Activated CD8-positive, alpha-beta memory T cell treated with anti-CD3 and anti-CD28 coated beads, Interleukin-2, amount 50 U/mL, for 4 hours (primary cell): Measurements from ENCODE around the gene STYX.
"Not testable (repeated sequence)": the region's sequence is repeated elsewhere in the genome, so short reads cannot be mapped to it uniquely, and the experiment has no call there.

Source experiments
- DNase-seq: peaks from one replicate; pipeline ENCODE4 v3.0.0-alpha.2; 2020

The STYX gene

DNA sequence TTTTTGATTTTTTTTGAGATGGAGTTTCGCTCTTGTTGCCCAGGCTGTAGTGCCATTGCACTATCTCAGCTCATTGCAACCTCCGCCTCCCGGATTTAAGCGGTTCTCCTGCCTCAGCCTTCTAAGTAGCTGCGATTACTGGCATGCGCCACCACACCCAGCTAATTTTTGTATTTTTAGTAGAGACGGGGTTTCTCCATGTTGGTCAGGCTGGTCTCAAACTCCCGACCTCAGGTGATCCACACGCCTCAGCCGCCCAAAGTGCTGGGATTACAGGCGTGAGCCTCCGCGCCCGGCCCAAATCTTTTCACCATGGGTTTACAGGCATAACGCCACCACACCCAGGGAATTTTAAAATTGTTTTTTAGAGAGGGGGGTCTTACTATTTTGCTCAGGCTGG is 931 bp upstream of the STYX start:
- not testable (repeated sequence) for DNase-seq

DNA sequence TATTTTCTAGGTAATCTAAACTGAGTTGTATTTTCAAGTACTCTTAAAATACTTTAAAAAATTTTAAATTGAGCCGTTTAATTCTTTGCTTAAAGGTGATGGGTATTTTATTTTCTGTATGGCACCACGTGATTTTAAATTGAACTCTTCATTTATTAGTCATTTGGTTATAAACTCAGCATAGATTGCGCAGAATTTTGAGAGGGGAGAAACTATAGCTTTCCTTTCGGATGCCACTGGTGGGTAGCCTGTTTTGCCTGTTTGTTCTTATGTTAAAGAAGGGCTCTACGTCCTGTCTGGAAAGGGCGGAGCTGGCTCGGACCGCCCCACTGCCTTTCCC is 411 bp upstream of the STYX start:
- DNase-seq, result no peak

DNA sequence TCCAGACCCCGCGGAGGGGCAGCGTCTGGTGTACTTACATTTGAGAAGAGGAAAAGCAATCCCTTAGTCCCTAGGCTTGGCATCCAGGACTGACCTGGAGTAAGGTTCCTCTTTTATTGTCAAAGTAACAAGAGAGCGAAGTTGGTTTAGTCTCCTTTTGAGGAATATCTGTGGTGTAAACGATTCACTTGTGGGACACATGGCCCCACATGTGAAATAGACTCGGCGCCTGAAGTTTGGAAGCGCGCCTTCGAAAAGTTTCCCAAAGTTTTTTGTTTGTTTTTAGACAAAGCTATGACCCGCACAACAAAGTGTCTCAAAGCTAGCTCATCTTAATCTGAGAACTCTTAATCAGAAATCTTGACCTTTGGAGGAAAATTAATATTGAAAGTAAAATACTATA is 744 bp downstream of the STYX start:
- no peak for DNase-seq

DNA sequence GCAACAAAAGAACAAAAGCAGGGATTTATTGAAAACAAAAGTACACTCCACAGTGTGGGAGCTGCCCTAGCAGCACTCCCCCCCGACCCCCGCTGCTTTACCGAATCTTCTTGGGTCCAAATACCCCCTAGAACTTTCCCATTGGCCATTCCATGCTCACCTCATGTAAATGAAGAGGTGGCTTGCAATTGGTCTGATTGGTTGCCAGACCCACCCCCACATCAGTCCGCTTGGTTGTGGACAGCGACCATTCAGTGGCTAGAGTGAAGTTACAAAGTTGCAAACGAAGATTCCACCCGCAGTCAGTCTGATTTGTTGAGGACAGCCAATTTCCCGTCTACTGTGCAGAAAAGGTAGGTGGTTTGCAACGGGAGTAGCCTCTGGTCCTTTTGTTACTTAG is 3.9 kb downstream of the STYX start:
- no peak for DNase-seq

DNA sequence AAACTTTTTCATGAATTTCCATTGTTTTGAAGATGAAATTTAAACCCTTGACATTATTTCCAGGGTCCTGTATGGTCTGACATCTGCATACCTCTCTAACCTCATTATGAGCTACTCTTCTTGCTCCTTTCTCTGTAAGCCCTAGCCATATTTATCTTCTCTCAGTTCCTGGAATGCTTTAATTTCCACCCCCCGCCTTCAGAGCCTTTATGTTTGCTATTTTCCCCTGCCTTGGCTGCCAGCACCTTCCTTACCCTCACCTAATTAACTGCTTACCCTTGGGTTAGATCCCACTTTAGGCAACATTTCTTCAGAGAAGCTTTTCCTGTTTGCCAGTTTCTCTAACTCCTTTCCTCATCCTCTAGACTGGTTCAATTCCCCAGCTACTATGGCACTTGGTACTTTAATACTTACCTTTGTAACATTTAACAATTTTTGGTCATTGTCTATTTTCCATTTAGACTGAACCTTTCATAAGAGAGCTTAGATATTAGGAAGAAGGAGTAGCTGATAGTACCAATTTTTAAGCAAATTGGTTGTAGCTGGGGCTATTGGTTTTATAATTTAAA is 6.0 kb downstream of the STYX start:
- DNase-seq, result no peak

DNA sequence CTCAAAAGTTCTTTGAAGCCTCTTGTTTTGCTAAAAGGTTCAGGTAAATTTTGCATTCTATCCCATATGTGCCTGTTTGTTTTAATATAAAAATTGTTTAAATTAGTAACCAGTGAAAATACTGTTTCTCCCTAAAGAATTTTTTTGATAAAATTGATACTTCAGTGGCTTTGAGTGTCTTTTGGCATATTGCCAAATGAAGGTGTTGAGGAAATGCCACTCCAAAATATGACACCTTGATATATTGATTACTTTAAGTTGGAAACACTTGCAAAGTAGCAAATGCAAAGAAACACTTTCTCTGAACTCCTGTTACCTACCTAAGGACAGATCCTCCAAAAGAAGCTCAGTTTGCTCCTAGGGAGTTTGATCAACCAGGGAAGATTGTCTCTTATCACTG is 8.4 kb downstream of the STYX start:
- no peak for DNase-seq

DNA sequence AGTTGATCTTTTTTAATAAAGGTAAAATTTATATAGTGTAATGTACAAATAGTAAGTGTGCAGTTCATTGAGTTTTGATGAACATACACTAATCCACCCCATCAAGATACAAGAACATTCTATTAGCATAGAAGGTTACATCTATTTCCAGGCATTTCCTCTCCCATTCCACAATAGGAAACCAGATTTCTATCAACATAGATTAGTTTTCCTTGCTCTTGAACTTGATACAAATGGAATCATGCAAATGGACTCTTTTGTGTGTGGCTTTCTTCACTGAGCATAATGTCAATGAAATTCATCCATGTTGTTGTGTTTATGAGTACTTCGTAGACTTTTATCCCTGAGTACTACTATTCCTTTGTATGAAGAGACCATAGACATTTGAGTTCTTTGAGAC is 10.8 kb downstream of the STYX start:
- DNase-seq, result no peak

DNA sequence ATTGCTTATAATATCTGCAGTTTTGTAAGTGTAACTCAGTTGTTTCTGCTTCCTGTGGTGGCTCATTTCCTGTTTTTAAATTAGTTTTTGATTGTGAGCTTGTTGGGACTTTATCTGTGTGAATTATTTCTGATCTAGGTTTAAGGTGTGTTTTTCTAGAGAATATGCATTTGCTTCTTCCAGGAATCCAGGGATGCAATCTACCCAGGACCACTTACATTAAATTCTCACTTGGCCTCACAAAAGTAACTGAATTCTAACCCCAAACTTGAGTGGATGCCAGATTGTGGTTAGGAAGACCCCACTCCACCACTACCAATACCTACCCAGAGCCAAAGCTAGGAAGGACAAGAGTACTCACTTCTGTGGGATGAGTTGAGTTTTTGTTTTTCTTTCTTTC is 11.9 kb downstream of the STYX start:
- DNase-seq, result no peak

DNA sequence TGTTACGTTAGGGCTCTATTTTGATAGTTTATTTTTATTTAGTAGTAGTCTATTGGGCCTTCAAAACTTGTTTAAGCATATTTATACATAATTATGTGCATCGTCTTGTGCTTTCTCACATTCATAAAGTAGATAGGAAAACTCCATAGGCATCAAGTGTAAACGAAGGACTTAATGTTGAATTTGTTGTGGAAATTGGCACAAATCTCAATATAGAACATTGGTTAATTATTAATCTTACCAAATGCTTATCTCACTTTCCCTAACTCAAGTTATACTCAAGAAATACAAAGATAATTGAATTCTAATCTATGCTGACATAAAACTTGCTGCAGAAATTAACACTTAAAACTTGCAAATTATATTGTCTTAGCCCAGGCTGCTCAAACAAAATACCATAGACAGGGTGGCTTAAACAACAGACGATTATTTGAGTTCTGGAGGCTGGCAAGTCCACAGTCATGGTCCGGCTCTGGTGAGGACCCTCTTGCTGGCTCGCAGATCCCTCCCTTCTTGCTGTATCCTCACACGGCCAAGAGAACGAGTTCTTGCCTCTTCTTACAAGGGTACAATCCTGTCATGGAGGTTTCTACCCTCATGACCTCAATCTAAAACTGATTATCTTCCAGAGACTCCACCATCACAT is 18.8 kb downstream of the STYX start:
- no peak for DNase-seq

DNA sequence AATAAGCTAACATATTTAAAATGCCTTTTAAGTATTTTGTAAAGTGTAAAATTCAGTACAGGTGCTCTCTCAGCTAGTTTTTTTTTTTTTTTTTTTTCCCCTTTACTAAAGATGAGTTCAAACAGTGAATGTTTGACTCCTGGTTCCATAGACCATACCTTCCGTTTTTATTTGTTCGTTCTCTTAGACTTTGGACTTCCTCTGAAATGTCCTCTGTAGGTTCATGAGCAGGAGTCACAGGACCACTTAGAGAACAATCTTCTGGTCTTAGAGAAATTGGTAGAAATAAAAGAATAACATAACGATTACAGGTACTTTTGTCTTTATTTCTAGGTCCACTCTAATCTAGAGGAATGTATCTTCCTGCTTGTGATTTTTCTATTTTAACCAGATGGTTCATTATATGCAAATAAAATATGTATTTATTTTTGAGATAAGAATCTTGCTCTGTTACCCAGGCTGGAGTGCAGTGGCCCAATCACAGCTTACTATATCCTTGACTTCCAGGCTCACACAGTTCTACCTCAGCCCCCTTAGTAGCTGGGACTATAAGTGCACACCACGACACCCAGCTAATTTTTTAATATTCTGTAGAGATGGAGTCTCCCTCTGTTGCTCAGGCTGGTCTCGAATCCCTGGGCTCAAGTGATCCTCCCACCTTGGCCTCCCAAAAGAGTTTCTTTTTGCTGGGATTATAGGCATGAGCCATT is 25.8 kb downstream of the STYX start:
- DNase-seq, result no peak

DNA sequence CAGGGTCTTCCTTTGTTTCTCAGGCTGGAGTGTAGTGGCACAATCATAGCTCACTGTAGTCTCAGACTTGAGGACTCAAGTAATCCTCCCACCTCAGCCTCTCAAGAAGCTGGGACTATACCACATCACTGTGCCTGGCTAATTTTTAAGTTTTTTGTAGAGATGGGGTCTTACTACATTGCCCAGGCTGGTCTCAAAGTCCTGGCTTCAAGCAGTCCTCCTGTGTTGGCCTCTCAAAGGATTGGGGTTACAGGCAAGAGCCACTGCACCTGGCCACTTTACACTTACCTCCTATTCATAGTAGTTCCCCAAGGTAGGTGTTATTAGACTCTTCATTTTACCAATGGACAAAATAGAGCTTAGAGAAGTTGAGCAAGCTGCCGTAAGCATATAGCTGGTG is 29.2 kb downstream of the STYX start:
- no peak for DNase-seq

DNA sequence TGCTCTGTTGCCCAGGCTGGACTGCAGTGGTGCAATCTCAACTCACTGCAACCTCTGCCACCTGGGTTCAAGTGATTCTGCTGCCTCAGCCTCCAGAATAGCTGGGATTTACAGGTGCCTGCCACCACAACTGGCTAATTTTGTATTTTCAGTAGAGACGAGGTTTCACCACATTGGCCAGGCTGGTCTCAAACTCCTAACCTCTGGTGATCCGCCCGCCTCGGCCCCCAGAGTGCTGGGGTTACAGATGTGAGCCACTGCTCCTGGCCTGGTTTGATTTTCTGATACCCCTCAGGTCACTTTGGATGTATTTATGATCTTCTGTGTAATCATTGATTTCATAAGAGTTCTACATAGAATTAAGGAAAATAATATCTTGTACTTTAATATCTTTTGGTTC is 33.0 kb downstream of the STYX start:
- not testable (repeated sequence) for DNase-seq

DNA sequence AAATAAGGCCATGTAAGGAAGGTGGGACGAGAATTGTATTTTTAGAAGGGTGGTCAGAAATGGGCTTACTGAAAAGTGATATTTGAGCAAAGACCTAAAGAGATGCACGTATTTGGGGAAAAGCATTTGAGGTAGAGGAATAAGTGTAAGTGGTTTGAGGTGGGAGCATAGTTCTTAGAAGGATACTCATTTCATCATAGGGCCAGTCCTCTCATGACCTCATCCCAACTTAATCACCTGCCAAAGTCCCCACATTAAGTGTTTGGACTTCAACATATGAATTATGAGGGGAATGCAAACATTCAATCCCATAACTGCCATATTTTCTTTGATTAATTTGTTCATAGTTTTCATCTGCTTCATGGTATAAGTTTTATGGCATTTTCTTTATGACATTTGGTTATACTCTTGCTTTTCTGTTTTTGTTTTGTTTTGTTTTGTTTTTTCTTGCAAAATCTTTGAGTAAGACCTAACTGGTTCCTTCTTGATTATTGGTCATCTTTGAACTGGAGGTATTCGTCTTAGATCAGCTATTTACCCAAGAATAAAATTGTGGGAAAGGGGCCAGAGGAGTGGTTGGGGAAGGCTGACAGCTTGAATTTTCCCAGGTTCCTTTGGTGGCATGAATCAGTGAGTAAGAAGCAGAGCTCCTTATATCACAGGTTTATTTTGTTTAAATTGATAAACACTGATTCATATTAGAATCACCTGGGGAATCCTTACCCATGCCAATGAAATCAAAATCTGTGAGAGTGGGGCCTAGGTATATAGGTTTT is 37.3 kb downstream of the STYX start:
- DNase-seq, result no peak

DNA sequence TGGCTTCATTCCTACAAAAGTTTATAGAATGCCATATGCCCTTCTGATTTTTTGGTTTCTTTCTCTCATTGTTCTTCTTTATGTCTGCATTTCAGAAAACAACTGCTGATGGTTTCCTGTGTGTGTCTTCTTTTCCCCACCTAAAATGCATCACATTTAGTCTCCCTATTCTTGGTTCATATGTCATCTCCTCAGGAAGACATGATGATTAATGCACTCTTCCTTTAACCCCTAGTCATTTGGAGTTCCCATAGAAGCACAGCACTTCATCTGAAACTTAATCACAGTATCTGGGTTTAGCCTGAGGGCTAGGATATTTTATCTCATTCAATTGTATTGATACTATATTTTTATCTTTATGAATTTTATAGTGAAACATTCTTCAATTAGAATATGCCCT is 39.9 kb downstream of the STYX start:
- DNase-seq, result no peak

DNA sequence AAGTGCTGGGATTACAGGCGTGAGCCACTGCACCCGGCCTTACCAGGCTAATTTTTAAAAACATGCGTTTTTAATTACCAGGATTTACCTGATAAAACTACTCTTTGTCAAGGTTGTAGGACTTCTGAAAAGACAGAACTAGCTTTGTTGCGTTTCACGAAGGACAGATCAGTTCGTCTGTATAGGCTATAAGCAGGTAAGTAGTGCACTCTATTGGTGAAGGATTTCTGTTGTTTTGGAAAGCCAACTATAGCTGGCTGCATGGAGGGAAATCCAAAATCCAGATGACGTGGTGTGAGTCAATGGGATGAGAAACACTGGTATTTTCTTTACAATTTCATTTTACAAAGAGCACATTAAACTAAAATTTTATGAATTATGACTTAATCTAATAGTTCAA is 46.9 kb downstream of the STYX start:
- no peak for DNase-seq

DNA sequence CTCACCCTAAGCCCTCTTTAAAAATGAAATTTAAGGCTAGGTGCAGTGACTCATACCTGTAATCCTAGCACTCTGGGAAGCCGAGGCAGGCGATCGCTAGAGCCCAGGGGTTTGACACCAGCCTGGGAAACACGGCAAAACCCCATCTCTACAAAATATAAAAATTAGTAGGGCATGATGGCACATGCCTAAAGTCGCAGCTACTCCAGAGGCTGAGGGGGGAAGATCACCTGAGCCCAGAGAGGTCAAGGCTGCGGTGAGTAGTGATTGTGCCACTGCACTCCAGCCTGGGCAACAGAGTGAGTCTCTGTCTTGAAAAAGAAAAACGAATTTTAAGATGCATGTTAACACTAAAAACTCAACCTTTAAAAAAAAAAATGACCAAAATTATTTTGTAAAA is 48.7 kb downstream of the STYX start:
- no peak for DNase-seq

DNA sequence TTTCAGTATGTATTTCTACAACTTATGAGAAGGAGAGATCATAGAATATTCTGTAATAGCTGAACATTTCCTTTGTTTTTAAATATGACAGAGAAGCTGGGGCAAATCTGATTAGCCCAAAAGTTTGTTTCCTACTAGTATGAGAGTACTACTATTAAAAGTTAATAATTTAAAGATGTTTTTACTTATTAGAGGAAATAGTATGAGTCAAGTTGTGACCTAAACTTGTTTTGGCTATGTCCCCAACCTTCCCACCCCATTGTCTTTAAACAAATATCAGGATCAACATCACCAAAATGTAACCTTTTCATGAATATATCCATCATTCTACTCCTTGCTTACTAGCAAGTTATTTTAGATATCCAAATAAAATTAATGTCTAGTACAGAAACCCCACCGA is 50.9 kb downstream of the STYX start:
- no peak for DNase-seq

DNA sequence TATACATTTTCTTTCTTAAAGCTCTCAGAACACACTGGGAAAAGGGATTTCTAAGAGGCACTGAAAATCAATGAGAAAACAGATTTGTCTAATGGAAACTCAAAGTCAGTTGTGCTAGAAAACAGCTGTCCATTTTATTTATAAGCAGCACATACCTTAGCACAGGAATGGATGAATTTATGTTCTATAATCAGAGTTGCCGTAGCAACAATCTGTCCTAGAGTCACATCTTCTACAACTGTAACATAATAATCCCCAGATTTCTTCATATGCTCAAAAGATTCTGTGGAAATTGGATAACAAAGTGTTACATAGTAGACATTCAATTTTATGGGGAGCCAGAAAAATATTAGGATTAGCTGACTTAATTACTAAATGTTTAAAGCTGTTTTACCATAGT is 51.7 kb downstream of the STYX start:
- no peak for DNase-seq

DNA sequence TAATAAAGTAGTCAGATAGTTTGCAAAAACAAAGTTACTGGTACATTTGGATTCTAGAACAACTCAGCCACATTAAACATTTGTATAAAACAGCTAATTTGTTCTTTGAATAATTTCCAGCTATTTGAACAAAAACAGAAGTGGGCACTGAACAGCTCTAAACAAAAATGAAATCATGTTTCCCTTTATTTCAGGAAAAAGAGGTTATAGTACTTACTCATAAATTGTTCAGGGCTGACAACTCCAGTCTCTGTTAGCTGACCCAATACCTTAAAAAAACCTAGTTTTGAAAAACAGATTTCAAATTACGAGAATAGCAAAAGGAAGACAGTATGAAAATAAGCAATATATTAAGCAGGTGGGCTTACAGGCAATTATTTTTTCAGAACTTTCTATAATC is 53.2 kb downstream of the STYX start:
- DNase-seq, result no peak

DNA sequence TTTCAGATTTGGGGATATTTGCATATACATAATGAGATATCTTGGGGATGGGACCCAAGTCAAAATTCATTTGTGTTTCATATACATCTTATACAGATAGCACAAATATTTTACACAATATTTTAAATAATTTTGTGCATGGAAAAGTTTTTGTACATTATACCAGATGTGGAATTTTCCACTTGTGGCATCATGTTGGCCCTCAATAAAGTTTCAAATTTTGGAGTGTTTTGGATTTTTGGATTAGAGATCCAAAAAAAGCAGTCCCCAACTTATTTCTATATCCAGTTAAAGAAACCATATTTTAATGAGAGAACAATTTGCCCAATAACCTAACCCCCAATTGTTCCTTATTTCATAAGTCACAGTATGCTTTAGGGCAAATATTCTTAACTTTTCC is 56.9 kb downstream of the STYX start:
- no peak for DNase-seq

DNA sequence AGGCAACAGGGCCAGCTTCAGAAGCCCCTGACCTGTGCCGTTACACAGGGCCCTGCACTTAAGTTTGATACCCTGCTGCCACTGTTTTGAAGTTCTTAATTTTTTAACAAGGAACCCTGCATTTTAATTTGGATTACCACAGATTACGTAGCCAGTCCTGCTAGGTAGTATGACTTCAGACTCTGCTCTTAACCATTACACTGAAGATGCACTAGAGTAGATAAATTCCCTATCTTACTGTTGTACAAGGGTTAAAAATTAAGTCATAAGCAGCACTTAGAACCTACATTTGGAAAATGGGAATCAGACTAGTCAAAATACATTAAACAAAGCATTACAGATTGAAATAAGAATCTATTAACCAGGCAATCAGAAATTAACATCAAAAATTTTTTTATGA is 59.2 kb downstream of the STYX start:
- DNase-seq, result no peak

DNA sequence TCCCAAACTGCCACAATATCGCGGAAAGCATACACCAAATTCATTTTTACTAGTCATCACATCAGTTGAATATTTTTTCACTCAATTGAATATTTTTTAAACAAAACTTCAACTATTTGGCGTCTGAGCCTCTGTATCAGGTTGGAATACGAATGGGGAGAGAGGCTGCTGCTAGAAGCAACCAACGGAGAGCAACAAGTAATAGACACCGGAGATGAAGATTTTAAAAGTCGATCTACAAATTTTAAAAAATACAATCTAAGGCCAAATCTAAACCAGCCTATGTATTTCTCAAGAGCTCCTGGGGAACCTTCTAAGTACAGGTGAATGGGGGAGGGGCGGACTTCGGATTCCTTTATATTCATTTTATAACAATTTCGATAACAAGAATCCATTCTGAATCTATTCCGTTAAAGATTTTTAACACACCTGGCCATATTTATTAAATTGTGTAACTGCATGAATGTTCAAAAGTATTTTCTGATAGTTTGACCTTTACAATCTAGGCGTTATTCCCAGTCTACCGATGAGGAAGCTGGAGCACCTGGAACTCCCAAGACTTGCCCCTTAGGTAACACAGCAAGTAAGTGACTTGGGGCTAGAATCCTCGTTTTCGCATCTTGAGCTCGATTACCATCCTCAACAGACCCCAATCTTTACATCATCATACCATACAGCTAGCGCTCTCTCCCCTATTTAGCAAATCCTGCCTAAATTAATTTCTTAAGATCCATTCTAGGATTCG is 60.2 kb downstream of the STYX start:
- DNase-seq, result no peak

DNA sequence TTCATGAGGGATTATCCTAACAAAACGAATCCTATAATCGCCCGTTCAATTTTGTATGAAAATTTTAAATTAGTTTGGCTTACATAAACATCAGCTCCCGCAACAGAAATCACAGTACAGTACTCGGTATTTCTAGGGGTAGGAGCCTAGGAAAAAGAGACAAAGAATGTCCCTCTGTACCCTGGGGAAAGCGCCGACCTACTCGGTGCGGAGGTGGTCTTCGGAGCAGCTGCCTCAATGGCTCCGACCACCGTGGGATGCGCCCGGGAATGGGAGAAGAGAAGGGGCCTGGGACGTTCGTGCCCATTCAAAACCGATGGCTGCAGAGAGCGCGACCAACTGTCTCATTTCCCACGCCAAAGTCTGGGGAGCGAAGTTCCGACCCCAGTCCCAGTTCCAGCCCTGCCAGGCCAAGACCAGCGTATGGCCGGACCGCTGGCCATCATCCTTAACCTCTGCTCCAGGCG is 60.8 kb downstream of the STYX start:
- DNase-seq, result no peak
